ENCODE measurements around the gene MLEC.

The MLEC gene

GRCh38 chr12:120658286-120659150, 28.4 kb upstream of the MLEC start:
- Histone ChIP-seq H3K4me2 (ENCODE audit: low read length) (no peak overlapping the region), H3K36me3 (ENCODE audit: control insufficient read depth, low read length) (no peaks in the 10 kb centered on the region), H3F3A (ENCODE audit: control insufficient read depth, insufficient read depth) (no peaks in the 10 kb centered on the region), H3K9me2 (replicated peaks; ENCODE audit: control insufficient read depth, low read length) (no peaks in the 10 kb centered on the region), H3K4me1 (ENCODE audit: control insufficient read depth, low read length) (peaks cover 10% of the 10 kb centered on the region), H3K79me2 (ENCODE audit: control insufficient read depth, low read length) (no peaks in the 10 kb centered on the region), H3K27me3 (ENCODE audit: control insufficient read depth, low read length) (0 out of 2 replicates have a peak, but pooled peaks cover 4% of the 10 kb centered on the region), H3K9me3 (ENCODE audit: control insufficient read depth, insufficient read depth, low read length) (no peaks in the 10 kb centered on the region), H4K20me1 (ENCODE audit: control insufficient read depth, insufficient read depth, low read depth, low read length) (no peaks in the 10 kb centered on the region), H3K4me3 (ENCODE audit: low read length) (no peak overlapping the region), H3K27ac (ENCODE audit: low read depth, low read length) (no peak overlapping the region)
- TF ChIP-seq CTCF (IDR thresholded peaks at IDR 0.05; ENCODE audit: low read depth, low read length, poor library complexity, severe bottlenecking): no peak

DNA sequence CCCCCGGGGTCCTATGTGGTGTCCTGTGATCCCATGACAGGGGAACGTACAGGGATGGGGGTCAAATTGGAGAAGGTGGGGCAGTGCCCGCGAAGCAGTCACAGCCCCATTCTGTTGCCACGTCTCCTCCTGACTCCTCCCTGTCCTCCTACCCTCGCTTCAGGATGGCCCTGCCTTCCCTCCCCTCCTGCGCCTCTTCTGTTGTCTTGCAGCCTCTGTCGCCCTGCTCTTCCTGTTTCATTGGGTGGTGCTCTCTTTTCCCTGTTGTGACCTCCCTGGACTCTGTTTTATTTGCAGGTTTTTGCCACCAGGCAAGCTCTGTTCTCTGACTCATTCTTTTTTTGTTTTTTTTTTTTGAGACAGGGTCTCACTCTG, 27.8 kb upstream of the MLEC start:
- H3K4me1 ChIP-seq (ENCODE audit: control insufficient read depth, low read length): peaks cover 11% of the 10 kb centered on the region
- H3K36me3 ChIP-seq (ENCODE audit: control insufficient read depth, low read length): no peaks in the 10 kb centered on the region
- H3K4me2 ChIP-seq (ENCODE audit: low read length): no peak overlapping the region
- H3F3A ChIP-seq (ENCODE audit: control insufficient read depth, insufficient read depth): no peaks in the 10 kb centered on the region
- H3K9me3 ChIP-seq (ENCODE audit: control insufficient read depth, insufficient read depth, low read length): no peaks in the 10 kb centered on the region
- 0 out of 2 replicates have a peak, but pooled peaks cover 4% of the 10 kb centered on the region for H3K27me3 ChIP-seq (ENCODE audit: control insufficient read depth, low read length)
- no peaks in the 10 kb centered on the region for H3K79me2 ChIP-seq (ENCODE audit: control insufficient read depth, low read length)
- H3K27ac ChIP-seq (ENCODE audit: low read depth, low read length): no peak overlapping the region
- no peaks in the 10 kb centered on the region for H4K20me1 ChIP-seq (ENCODE audit: control insufficient read depth, insufficient read depth, low read depth, low read length)
- TF ChIP-seq CTCF (IDR thresholded peaks at IDR 0.05; ENCODE audit: low read depth, low read length, poor library complexity, severe bottlenecking): no peak
- no peak for TF ChIP-seq EZH2phosphoT487 (IDR thresholded peaks at IDR 0.05; ENCODE audit: borderline replicate concordance, low read length)
- H3K9me2 ChIP-seq (replicated peaks; ENCODE audit: control insufficient read depth, low read length): no peaks in the 10 kb centered on the region
- no peak overlapping the region for H3K4me3 ChIP-seq (ENCODE audit: low read length)

DNA sequence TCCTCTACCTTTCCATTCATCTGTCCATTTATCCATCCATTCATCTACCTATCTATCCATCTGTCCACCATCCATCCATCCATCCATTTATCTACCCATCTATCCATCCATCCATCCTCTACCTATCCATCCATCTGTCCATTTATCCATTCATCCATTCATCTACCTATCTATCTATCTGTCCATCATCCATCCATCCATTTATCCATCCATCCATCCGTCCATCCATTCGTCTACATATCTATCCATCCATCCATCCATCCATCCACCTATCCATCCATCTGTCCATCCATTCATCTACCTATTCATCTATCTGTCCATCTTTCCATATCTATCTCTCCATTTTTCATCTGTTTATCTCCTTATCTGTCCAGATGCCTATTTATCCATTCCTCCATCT, 25.5 kb upstream of the MLEC start:
- H3K27ac ChIP-seq (ENCODE audit: low read depth, low read length): no peak overlapping the region
- no peak overlapping the region for H3K4me3 ChIP-seq (ENCODE audit: low read length)
- TF ChIP-seq CTCF (IDR thresholded peaks at IDR 0.05; ENCODE audit: low read depth, low read length, poor library complexity, severe bottlenecking) (no peak), EZH2phosphoT487 (IDR thresholded peaks at IDR 0.05; ENCODE audit: borderline replicate concordance, low read length) (no peak)
- no peak overlapping the region for H3K4me2 ChIP-seq (ENCODE audit: low read length)
- no peaks in the 10 kb centered on the region for H3F3A ChIP-seq (ENCODE audit: control insufficient read depth, insufficient read depth)
- H3K9me3 ChIP-seq (ENCODE audit: control insufficient read depth, insufficient read depth, low read length): no peaks in the 10 kb centered on the region
- no peaks in the 10 kb centered on the region for H3K36me3 ChIP-seq (ENCODE audit: control insufficient read depth, low read length)
- 0 out of 2 replicates have a peak, but pooled peaks cover 4% of the 10 kb centered on the region for H3K27me3 ChIP-seq (ENCODE audit: control insufficient read depth, low read length)
- no peaks in the 10 kb centered on the region for H3K79me2 ChIP-seq (ENCODE audit: control insufficient read depth, low read length)
- no peaks in the 10 kb centered on the region for H3K9me2 ChIP-seq (replicated peaks; ENCODE audit: control insufficient read depth, low read length)
- H3K4me1 ChIP-seq (ENCODE audit: control insufficient read depth, low read length): peaks cover 11% of the 10 kb centered on the region
- H4K20me1 ChIP-seq (ENCODE audit: control insufficient read depth, insufficient read depth, low read depth, low read length): no peaks in the 10 kb centered on the region
